Keratinocyte (primary cell): ENCODE measurements around the gene METTL8. TPM values are rescaled to one million over a fixed set of nuclear protein-coding genes. Genes with fewer than 3 reads are reported as not detected.
A peak's percentile ranks its signal among the peaks of the same experiment; 100 is the strongest.

Experiments used
- DNase-seq: peaks from one replicate; pipeline ENCODE4 v3.0.0-alpha.2; 2011; ENCODE audit warnings: low read depth, missing footprints, low spot score
- FAIRE-seq: peaks from 2 replicates; lab custom pipeline; 2011; peaks lifted over from hg19 to GRCh38; lab: Jason Lieb, UNC
- H2AFZ ChIP-seq: 2 replicates; pipeline ENCODE4 v1.6.0; 2012; ENCODE audit warnings: low read length, control low read depth, inconsistent platforms; ENCODE audit not compliant: control insufficient read depth
- H3K27ac ChIP-seq: 2 replicates; pipeline ENCODE4 v1.5.1; 2011; ENCODE audit warnings: low read length; ENCODE audit not compliant: control insufficient read depth, insufficient read depth
- H3K27me3 ChIP-seq: 3 replicates; pipeline ENCODE4 v1.6.0; 2011; ENCODE audit warnings: low read length; ENCODE audit not compliant: control insufficient read depth, insufficient read depth; ENCODE audit errors: extremely low read depth
- H3K36me3 ChIP-seq, 2 experiments: 2 replicates in 1 of 2; 3 replicates in 1 of 2; pipeline ENCODE4 v1.5.1; 2011; ENCODE audit warnings: low read length in 2 of 2, mild to moderate bottlenecking in 1 of 2; ENCODE audit not compliant: control insufficient read depth in 2 of 2, insufficient read depth in 2 of 2; ENCODE audit errors: extremely low read depth in 1 of 2
- H3K4me1 ChIP-seq: 3 replicates; pipeline ENCODE4 v1.5.1; 2011; ENCODE audit warnings: low read length; ENCODE audit not compliant: control insufficient read depth, insufficient read depth; ENCODE audit errors: extremely low read depth
- H3K4me2 ChIP-seq: 3 replicates; pipeline ENCODE4 v1.6.0; 2011; ENCODE audit warnings: low read depth, low read length; ENCODE audit not compliant: control insufficient read depth, insufficient read depth; ENCODE audit errors: extremely low read depth
- H3K4me3 ChIP-seq, 3 experiments: fragments of 200-600 bp in 1 of 3; sonication (generic) in 1 of 3; 2 replicates in 2 of 3; 3 replicates in 1 of 3; pipeline ENCODE4 v1.5.1; 2011 to 2016; ENCODE audit warnings: low read length in 3 of 3, mild to moderate bottlenecking in 3 of 3, control low read depth in 2 of 3, inconsistent platforms in 1 of 3, low read depth in 1 of 3, mixed read lengths in 1 of 3, mixed run types in 1 of 3, moderate library complexity in 1 of 3; ENCODE audit not compliant: control insufficient read depth in 2 of 3, insufficient read depth in 2 of 3; ENCODE audit errors: extremely low read depth in 1 of 3
- H3K79me2 ChIP-seq: 2 replicates; pipeline ENCODE4 v1.6.0; 2012; ENCODE audit warnings: low read length; ENCODE audit not compliant: control insufficient read depth, insufficient read depth
- H3K9ac ChIP-seq: 3 replicates; pipeline ENCODE4 v1.6.0; 2011; ENCODE audit warnings: low read length; ENCODE audit not compliant: control insufficient read depth, insufficient read depth; ENCODE audit errors: extremely low read depth
- H3K9me1 ChIP-seq: 3 replicates; pipeline ENCODE4 v1.6.0; 2011; ENCODE audit warnings: low read length; ENCODE audit not compliant: control insufficient read depth, insufficient read depth; ENCODE audit errors: extremely low read depth
- H3K9me3 ChIP-seq: 2 replicates; pipeline ENCODE4 v1.5.1; 2012; ENCODE audit warnings: low read depth, low read length; ENCODE audit not compliant: control insufficient read depth
- H4K20me1 ChIP-seq: 3 replicates; pipeline ENCODE4 v1.6.0; 2011; ENCODE audit warnings: low read length; ENCODE audit not compliant: control insufficient read depth, insufficient read depth; ENCODE audit errors: extremely low read depth
- CTCF ChIP-seq, 3 experiments: IDR thresholded peaks in 1 of 3; conservative IDR thresholded peaks in 1 of 3; optimal IDR thresholded peaks in 1 of 3; 2 replicates in 2 of 3; 3 replicates in 1 of 3; pipeline versions ENCODE3 to v1.5.1; 2011; ENCODE audit warnings: low read length in 3 of 3, mild to moderate bottlenecking in 3 of 3, moderate library complexity in 2 of 3, control low read depth in 1 of 3, inconsistent platforms in 1 of 3; ENCODE audit not compliant: insufficient read depth in 2 of 3; ENCODE audit errors: extremely low read depth in 1 of 3
- EZH2 ChIP-seq: IDR thresholded peaks from one replicate; pipeline ENCODE4 v1.6.1; 2012; ENCODE audit warnings: inconsistent platforms, mild to moderate bottlenecking, low read length, moderate library complexity
- dilution Hi-C: fragments of 300-500 bp; cut with MboI; formaldehyde crosslinking; loops from one replicate; pipeline ENCODE4 v1.7.0; 2020; ENCODE audit warnings: low sequenced_read_pairs; ENCODE audit not compliant: extremely low pct_ligation_motif_present
- polyA plus RNA-seq, 5 experiments: library from polyadenylated mRNA; depleted of rRNA in 3 of 5; stranded (reverse) in 3 of 5; stranded (forward) in 1 of 5; unstranded in 1 of 5; fragments of >200 nt; gene quantifications; 1 replicate in 1 of 5; 2 replicates in 3 of 5; 3 replicates in 1 of 5; pipeline versions ENCODE4 v1.2.1 to v1.2.3, GENCODE V29; 2011 to 2012; ENCODE audit warnings: missing spikeins in 2 of 5, low read depth in 1 of 5, low replicate concordance in 1 of 5

Gene METTL8
- polyA plus RNA-seq, 1 donor (not counting 4 experiments of a cell fraction or from before 2014, with no cell fraction given): 81.2 TPM

- no peak overlapping the region for H3K9ac ChIP-seq
- H3K9me3 ChIP-seq: no peaks in the 10 kb centered on the region
- no peaks in the 10 kb centered on the region for H3K4me1 ChIP-seq
- no peak for TF ChIP-seq EZH2
- no peak for TF ChIP-seq CTCF (optimal IDR thresholded peaks at IDR 0.05 in 1 of 3, IDR thresholded peaks at IDR 0.05 in 1 of 3, conservative IDR thresholded peaks at IDR 0.05 in 1 of 3; ENCODE audit: extremely low read depth in 1 of 3, insufficient read depth in 2 of 3, low read length in 3 of 3)
- dilution Hi-C loops: no loop called here
- H3K36me3 ChIP-seq: peaks cover 14 to 31% of the 10 kb centered on the region in 2 experiments
- peaks cover 19% of the 10 kb centered on the region for H3K79me2 ChIP-seq
- FAIRE-seq (no peak), DNase-seq (no peak)
- H3K4me3 ChIP-seq: no peak overlapping the region
- no peaks in the 10 kb centered on the region for H3K9me1 ChIP-seq
- H4K20me1 ChIP-seq: no peaks in the 10 kb centered on the region
- no peak overlapping the region for H3K4me2 ChIP-seq
- no peak overlapping the region for H3K27ac ChIP-seq
- H2AFZ ChIP-seq: no peak overlapping the region
- no peaks in the 10 kb centered on the region for H3K27me3 ChIP-seq
These were observed 7.7 kb upstream of the METTL8 start for GRCh38 chr2:171441470-171441869.

- Histone ChIP-seq H4K20me1 (no peaks in the 10 kb centered on the region), H3K27me3 (no peaks in the 10 kb centered on the region), H3K27ac (no peak overlapping the region), H3K36me3 (peaks cover 14 to 18% of the 10 kb centered on the region in 2 experiments), H3K79me2 (peaks cover 31% of the 10 kb centered on the region), H3K4me1 (peaks cover 14% of the 10 kb centered on the region), H3K9me3 (no peaks in the 10 kb centered on the region), H3K9ac (no peak overlapping the region), H3K9me1 (no peaks in the 10 kb centered on the region), H3K4me3 (no peak overlapping the region), H2AFZ (no peak overlapping the region), H3K4me2 (no peak overlapping the region)
- DNase-seq: peak; percentile 56
- dilution Hi-C loops: no loop called here
- no peak for TF ChIP-seq CTCF (optimal IDR thresholded peaks at IDR 0.05 in 1 of 3, IDR thresholded peaks at IDR 0.05 in 1 of 3, conservative IDR thresholded peaks at IDR 0.05 in 1 of 3; ENCODE audit: extremely low read depth in 1 of 3, insufficient read depth in 2 of 3, low read length in 3 of 3)
- no peak for TF ChIP-seq EZH2
- peak; percentile 73 for FAIRE-seq
These were observed 2.5 kb upstream of the METTL8 start for GRCh38 chr2:171436307-171436706.
